HG03108 (cell line): Measurements from ENCODE around the gene SYT5.
"Not testable (repeated sequence)": the region's sequence is repeated elsewhere in the genome, so short reads cannot be mapped to it uniquely, and the experiment has no call there.

Experiments used
- ATAC-seq: cut with Tn5 transposase; IDR thresholded peaks from one replicate; pipeline ENCODE4 v1.9.1; 2021; ENCODE audit warnings: moderate library complexity; ENCODE audit not compliant: unreplicated experiment

Gene SYT5

DNA sequence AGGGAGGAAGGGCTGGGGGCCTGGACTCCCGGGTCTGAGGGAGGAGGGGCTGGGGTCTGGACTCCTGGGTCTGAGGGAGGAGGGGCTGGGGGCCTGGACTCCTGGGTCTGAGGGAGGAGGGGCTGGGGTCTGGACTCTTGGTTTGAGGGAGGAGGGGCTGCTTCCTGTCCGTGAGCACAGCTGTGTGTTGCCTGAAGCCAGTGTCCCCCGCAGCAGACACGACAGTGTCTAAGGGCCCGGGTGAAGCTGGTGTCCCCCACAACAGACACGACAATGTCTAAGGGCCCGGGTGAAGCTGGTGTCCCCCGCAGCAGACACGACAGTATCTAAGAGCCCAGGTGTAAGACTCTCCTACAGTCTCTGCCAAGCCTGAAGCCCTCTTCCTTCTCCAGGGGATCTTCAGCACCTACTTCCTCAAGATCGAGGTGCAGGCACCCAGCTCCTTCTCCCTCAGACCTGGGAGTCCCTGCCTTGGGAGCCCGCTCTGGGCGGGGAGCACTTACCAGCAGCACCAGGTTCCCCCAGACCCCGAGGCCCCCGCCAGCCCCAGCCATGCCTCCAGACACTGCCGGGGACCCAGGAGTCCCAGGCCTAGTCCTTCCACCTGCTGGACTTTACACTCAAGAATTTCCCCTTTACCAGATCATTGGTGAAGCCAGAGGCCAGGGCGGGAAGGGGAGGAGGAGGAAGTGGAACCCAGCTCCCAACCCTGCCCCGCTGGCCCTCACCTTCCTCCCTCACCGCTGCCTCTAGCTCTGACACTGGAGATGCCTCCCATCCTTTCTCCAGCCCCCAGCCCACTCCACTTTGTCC, 29.0 kb upstream of the SYT5 start, which contains the start of gene PTPRH:
TSS of gene PTPRH (minus strand) at position 622 of the 813 bp plus-strand sequence. CDS start at position 554, 68 bp downstream.
- ATAC-seq, result no peak

DNA sequence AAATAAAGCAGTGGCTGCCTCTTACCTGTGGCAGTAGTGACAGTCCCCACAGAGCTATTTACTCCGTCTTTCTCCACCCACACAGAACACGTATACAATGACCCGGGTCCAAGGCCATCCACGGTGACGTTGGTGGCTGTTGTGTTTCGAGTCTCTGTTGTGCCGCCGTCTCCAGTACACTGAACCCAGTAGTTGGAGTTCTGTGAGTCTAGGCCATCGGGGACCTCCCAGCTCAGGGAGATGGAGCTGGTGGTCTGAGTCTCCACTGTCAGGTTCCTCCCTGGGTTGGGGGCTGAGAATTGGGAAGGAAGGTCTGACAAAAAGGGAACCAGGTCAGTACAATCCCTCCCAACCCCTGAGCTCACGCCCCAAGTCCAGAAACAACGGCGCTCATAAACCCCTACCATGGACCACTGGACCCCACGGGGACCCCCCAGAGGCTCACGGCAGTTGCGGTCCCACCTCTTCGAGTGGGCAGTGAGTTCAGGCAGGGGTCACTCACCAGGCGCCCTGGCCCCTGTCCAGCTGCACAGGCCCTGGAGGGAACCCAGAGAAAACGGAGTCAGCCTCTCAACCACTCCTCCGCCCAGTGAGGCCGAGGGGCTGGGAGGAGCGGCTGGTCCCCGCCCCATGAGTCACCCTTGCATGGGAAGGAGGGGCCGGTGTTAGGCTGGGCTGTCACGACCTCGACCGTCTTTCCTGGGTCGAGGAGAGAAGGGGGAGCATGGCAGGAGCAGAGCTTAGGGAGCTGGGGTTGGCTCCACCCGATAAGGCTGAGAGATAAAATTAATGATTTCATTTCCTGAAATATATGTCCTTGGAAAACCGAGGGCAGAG, 26.8 kb upstream of the SYT5 start:
- ATAC-seq, result no peak

DNA sequence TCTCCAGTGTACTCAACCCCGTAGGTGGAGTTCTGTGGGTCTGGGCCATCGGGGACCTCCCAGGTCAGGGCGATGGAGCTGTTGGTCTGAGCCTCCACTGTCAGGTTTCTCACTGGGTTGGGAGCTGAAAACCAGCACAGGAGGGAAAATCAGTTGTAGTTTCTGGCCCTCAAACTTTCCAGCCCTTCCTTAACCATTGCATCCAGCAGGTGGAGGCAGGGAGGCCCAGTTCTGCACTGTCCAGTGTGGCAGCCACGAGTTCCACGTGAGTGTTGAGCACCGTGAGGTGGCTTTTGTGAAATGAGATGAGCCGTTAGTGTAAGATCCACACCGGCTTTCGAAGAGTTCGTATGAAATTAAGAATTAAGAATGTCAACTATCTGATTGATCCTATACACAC, 22.1 kb upstream of the SYT5 start:
- ATAC-seq, result not testable (repeated sequence)

DNA sequence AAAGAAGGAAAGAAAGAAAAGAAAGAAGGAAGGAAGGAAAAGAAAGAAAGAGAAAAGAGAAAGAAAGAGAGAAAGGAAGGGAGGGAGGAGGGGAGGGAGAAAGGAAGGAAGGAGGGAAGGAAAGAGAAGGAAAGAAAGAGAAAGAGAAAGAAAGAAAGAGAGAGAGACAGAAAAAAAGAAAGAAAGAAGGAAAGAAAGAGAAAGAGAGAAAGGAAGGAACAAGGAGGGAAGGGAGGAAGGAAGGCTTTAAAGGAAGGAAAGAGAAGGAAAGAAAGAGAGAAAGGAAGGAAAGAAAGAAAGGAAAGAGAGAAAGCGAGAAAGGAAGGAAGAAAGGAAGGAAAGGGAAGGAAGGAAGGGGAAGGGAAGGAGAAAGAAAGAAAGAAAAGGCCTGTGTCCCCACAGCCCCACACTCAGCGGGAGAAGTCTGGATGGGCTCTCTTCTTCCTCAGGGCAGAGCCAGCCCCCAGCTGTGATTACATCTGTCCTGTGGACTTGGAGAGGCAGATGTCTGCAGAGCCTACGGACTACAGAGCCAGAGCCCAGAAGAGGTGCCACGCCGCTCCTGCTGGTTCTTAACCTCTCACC, 19.6 kb upstream of the SYT5 start:
- ATAC-seq, result no peak

DNA sequence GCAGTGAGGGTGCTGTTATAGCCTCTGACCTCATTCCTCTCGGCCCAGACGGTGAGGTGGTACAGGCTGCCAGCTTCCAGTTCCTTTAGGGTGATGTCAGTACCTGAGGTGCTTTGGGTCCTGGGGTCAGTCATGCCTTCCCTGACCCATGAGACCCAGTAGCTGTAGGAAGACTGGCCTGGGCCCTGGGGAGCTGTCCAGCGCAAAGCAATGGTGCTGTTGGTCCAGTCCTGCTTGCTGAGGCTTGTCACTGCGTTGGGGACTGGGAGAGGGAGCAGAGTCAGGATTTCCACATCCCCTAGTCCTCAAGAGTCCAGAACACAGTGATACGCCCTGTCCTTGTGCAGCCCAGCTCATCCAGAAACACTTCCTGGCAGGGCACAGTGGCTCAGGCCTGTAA, 18.6 kb upstream of the SYT5 start:
- ATAC-seq, result no peak

DNA sequence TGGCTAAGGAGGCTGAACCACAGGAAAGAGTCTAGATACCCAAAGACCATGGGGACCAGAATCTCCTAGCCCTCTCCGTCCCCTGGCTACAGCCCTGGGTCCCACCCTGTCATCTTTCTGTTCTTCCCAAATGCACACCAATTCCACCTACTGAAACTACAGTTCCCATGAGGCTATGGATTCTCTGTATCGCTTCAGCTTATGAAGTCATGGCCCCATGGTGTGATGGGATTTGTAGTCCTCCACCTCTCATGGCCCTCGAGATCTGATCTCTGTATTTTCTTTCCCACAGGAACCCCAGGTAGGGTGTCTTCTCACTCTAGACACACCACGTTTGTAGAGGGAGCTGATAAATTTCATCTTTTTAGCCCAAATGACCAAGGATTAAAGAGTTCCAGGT, 17.4 kb upstream of the SYT5 start:
- ATAC-seq, result no peak

DNA sequence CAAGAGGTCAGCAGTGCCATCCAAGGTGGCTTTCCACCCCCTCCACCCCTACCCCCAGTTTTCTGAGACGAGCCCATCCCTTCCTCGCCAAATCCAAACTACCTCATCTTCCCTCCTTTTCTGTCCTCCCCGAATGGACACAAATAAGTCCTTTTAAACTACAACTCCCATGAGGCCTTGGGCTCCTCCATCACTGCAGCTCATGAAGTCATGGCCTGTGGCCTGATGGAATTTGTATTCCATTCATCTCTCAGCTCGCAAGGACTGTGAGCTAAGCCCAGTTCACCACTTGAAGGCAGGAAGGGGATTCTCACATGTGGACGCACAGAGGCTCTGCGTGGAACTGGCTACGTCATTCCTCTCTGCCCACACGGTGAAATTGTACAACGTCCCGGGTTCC, 16.7 kb upstream of the SYT5 start:
- ATAC-seq, result no peak

DNA sequence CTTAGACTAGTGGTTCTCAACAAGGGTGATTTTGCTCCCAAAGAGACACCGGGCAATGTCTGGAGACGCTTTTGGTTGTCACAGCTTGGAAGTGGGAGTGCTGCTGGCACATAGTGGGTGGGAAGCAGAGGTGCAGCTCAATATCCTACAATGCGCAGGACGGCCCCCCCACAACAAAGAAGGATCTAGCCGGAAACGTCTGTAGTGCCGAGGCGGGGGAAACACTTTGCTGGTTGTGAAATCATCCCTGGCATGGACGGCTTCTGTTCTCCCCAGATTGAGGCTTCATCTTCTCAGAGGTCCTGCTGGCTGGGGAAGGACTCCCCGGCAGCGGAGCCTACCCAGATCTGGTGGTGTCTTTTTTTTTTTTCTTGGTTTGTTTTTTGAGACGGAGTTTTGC, 13.4 kb upstream of the SYT5 start:
- no peak for ATAC-seq

DNA sequence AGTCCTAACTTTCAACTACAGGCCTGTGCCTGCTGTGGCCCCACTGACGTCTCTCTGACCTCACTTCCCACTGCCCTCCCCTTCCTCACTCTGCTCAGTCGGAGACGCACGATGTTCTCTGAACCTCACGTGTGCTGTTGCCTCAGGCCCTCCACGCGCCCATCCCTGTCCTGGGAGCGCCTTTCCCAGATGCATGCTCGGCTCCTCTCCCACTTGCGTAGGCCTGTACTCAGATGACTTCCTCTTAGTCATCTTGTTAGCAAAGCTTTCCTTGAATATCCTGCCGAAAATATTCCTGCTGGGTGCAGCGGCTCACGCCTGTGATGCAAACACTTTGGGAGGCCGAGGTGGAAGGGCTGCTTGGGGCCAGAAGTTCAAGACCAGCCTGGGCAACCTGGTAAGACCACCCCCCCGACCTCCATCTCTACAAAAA, 9.3 kb upstream of the SYT5 start:
- ATAC-seq, result no peak

DNA sequence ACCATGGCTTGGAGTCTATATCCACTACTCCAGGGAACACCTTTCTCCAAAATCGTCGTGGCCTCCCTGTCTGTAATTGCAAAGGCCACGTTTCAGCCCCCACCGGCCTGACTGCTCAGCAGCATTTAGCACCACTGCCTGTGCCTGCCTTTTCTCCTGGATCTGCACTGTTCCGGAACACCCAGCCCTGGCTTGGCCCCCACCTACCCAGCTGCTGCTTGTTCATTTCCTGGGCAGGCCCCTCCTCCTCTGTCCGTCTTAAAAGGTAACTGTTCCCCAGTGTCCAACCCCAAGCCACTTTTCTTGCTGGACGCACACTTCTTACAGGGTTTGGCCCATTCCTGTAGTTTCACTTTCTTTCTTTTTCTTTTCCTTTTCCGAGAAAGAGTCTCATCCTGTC, 8.5 kb upstream of the SYT5 start:
- ATAC-seq, result no peak

DNA sequence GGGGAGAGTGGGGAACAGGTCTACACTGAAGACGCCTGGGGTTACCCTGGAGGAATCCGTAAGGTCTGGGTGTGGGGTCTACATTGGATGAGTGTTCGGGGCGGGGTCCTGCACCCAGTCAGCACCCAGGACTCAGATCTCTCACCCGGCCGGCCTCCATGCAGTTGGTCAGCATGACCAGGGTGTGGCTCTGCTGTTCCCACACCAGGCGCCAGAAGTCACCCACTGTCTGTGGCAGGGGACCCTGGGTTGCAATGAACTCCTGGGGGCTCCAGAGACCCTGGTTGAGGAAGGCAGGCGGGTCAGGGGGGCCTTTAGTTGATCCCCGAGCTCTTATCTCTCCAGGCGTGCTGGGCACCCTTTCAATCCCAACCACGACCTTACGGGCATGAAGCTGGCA, 6.0 kb upstream of the SYT5 start:
- ATAC-seq, result no peak

DNA sequence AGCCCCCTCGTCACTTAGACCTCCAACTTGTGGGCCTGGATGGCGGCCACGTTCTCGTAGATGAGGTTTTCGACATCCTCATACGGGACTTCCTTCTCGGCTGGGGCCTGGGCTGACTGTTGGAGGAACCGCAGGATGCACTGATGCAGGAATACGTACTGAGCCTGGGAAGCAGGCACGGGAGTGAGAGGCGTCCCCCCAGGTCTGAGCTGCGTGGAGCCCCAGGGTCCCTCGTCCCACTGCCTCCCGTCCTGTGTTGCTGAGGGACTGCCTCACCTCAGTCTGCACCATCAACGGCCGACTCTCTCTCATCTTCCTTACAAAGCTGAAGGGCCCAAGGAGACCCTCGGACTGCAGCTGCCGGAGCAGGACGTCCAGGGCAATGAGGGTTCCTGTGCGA, 1.7 kb upstream of the SYT5 start:
- no peak for ATAC-seq

DNA sequence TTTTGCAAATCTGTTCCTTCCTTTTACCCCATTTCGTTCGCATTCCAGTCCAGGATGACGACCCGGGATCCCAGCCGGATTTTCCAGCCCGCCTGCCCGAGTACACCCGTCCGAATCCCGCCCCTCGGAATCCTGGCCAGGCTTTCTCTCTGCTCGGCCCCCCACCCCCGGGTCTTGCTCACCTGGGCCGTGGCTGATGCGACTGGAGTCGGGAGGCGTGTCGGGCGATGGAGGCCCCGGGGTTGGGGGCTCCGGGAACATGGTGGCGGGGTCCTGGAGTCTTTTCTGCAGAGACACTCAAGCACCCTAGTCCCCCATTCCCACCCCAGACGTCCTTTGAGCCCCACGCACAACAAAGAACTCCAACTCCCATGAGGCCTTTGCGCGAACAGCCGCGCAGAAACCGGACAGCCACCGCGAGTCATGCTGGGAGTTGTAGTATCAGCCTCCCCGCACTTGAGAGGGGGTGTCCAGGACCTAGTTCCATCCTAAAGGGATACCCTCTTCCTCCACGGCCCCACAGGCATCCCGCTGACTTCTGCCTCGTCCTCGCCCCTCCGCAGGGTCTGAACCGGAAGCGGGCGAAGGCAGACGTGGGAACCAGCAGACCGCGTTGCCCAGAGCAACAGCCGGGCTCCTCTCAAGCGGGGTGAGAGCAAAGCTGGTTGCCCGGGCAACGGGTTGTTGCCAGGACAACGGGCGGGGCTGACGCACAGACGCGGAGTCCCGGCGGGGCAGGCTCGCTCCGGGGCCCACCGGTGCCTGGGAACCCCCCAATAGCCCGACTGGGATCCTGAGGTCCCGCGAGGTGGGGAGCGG, 1.1 kb downstream of the SYT5 start:
- peak; percentile 60 for ATAC-seq

DNA sequence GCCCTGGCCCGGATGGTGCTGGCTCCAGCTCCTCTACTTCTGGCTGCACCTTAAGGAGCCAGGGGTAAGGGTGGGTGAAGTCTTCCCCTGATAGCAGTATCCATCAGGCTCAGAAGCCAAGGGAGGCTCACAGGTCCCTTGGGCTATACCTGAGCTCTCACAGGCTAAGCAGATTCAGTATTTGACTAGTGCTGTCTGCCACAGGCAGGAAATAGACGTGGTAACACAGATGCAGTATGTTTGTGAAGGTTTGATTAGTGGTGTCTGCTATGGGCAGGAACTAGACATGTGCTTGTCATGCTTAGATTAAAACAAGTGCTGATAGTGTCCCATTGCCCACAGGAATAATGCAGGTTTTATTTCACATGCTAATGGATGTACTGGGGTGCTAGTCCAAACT, 4.0 kb downstream of the SYT5 start:
- no peak for ATAC-seq

DNA sequence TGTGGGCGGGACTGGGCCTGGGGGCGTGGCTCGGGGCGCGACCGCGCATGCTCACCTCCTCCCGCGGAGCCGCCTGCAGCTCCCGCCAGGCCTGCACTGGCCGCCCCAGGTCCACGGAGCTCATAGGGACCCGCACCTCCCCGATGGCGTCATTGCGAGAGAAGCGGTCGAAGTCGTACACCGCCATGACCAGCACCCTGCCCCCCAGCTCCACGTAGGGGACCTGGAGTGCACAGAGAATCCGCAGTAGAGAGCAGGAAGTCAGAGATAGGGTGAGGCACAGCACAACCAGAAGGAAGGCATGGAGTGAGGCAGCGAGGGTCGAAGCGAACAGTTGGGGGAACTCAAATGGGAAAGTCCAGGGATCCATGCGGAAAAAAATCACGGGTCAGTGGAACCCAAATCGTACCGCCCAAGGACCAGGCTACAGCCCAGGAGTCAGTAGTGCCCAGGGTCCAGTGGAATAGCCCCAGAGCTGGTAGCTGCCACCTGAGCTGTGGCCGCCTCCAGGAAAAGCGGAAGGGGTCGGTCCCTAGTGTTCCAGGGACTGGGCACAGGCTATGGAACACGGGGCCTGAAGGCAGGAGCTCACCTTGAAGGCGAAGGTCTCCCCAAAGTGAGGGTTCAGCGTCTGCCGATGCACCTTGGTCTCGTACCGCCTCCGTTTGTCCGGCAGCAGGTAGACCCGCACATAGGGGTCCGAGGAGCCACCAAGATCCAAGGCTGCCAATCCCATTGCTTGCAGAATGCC, 4.8 kb downstream of the SYT5 start:
- ATAC-seq, result no peak

DNA sequence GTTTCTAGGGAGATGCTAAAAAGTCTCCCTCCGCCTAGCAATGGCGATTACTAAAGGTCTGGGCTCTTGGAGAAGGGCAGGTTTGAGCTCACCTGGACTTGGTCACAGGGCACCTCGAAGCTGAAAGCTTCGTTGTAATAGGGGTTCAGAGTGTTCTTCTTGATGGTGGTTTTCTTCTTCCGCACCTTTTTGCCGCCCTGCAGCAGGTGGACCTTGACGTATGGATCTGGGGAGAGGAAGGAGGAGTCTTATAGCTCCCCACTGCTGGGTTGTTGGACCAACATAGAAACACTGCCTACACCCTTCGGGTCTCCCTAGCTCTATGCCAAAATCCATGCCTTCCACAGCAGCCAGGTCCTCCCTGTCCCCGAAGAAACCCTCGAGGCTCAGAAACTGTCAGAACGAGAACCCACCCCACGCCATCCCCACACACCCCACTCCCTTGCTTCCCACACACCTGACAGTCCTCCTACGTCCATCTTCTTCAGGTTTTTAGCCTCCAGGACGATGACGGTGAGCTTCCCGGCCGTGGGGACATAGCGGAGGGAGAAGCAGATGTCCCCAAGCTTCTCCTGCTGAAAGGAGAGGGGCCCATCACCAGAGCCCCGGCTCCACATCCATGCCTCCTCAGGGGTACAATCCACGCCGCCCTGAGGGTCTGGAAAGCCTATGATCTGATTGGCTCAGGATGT, 5.5 kb downstream of the SYT5 start:
- ATAC-seq, result no peak

DNA sequence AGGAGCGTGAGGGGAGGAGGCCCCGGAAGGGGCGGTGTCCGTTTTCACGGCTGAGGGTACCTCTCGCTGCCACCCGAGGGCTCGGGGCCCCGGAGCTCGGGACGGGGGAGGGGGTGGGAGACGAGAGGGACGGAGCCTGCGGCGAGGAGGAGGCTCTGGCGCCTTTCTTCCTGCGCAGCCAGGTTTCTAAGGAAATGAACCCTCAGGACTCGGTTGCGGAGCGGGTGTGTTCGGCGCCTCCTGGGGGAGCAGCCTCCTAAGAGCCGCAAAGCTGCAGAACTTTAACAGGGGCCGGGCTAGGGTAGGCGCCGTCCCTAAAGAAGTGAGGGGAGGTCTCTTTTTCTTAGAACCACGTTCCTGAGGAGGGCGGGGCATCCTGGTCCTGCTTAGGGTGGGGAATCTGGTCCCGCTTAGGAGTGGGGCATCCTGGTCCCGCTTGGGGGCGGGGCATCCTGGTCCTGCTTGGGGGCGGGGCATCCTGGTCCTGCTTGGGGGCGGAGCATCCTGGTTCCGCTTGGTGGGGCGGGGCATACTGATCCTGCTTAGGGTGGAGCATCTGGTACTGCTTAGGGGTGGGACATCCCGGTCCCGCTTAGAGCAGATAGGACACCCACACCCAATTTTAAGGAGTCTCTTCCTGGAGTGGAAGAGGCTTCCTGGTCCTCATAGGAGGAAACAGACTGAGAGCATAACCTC, 6.2 kb downstream of the SYT5 start:
- no peak for ATAC-seq

DNA sequence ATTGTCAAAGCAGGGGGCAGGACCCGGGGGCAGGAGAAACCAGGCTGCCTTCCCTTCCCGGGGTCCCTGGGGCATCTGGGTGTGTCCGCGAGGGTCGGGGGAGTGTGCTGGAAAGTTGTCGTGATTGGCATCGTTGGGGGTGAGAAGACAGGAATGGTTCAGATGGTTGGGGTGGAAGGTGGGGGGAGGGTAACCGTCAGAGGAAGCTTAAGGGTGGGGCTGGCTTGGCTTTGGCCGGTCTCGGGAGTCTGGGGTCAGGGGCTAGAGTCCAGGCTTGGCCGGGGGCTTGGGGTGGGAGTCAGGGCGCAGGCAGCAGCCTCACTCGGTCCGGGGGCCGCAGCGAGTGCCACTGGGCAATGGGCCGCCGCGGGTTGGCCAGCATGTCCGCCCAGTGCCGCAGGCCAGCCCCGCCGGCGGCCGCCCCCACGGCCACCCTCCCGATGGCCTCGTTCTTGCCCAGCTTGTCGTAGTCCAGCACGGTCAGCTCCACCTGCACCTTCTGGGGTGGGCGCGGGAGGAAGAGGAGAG, 6.8 kb downstream of the SYT5 start:
- no peak for ATAC-seq

DNA sequence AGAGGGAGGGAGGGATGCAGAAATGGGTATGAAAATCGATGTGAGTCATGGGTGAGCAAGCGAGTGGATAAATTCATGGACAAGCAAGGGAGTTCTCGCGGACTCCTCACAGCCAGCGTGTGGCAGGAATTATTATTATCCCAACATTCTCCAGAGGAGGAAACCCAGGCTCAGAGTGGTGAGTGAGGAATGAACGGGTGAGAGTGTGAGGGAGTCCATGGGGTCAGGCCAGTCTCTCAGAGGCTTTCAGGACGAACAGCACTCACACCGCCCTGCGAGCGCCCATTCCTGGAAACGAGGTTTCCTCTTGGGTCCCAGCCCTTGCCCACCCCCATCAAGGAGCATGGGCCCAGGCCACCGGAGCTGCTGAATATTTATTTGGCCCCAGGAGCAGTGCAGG, 7.3 kb downstream of the SYT5 start:
- ATAC-seq, result no peak
